GM18507 (cell line): ENCODE data around the gene USP14.

ENCODE experiments used
- DNase-seq: peaks from one replicate; pipeline ENCODE4 v3.0.0; 2011; ENCODE audit warnings: low read depth; ENCODE audit not compliant: insufficient read length; ENCODE audit errors: extremely low spot score
- FAIRE-seq: peaks from 2 replicates; lab custom pipeline; 2011; peaks lifted over from hg19 to GRCh38; lab: Jason Lieb, UNC

The USP14 gene

GRCh38 chr18:217532-218336, 59.4 kb downstream of the USP14 start:
- no peak for FAIRE-seq

GRCh38 chr18:220708-221107, 62.4 kb downstream of the USP14 start:
- DNase-seq (no peak), FAIRE-seq (no peak)

More at GRCh38 chr18:217532-218336, 59.4 kb downstream of the USP14 start:
- DNase-seq = no peak

DNA sequence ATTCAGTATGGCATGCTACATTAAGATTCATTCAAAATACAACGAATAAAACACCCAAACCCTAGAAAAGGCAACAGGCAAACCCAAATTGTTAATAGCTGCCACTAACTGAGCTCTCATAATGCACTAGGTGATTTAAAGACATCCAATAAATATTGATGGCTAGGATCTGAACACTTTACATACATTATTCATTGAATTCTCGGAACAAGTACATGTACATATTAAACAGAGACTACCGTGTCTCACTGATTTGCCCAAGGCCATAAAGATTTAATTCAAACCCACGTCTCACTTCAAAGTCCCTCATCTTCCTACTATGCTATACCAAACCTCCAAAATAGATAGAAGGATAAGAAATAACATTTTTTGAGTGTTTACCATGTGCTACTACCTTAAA, 67.4 kb downstream of the USP14 start:
- FAIRE-seq (no peak), DNase-seq (no peak)

GRCh38 chr18:227374-227773, 69.0 kb downstream of the USP14 start:
- FAIRE-seq (no peak), DNase-seq (no peak)

GRCh38 chr18:227902-228301, 69.5 kb downstream of the USP14 start:
- DNase-seq (no peak), FAIRE-seq (no peak)

DNA sequence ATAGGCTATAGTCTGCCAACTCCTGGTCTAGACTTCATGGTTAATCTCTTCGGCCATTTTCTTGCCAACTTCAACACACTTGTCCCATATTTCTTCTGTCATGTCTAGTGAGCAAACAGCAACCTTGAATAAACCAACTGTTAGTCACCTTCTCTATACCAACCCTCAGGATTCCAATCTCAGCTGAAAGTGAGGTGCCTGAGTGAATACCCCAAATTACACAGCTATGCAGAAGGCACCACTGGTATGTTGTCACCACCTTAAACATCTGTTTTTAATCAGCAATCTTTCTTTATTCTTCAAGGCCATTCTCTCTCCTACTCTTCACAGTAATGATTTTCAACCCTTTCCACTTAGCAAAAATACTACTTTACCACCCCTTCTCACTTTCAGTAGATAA, 70.2 kb downstream of the USP14 start:
- FAIRE-seq (no peak), DNase-seq (no peak)

DNA sequence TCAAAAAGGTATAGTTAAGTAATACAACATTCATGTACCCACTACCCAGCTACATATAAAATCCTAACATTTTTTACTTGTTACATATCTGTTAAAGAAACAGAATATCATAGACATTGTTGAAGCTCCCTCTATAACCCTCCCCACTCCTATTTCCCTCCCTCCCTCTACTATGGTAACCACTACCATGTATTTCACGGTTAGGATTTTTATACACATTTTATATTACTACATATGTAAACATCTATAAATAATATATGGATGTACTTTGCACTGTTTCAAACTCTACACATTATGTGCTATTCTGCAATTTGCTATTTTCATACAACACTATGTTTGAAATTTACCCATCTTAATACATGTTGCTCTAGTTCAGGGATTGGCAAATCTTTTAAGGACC, 73.2 kb downstream of the USP14 start:
- DNase-seq = no peak
- FAIRE-seq = no peak

DNA sequence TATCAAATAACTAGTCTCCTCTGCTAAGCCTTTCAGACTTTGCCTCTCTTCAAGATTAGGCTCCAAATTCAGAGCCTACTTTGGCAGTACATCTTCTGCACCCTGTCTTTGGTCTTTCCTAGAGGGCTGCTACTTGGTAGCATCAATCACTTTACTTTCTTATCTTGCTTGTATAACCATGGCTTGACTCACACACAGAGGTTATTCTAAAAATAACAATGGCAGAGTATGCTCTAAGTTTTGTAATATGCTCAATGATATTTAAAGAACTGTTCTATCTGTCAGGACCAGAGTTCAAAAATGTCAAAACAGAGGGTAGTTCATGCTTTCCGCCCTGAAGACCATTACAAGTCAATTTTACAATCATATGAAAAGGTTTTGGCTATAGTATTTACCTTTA, 81.8 kb downstream of the USP14 start:
- FAIRE-seq = no peak
- DNase-seq = no peak

DNA sequence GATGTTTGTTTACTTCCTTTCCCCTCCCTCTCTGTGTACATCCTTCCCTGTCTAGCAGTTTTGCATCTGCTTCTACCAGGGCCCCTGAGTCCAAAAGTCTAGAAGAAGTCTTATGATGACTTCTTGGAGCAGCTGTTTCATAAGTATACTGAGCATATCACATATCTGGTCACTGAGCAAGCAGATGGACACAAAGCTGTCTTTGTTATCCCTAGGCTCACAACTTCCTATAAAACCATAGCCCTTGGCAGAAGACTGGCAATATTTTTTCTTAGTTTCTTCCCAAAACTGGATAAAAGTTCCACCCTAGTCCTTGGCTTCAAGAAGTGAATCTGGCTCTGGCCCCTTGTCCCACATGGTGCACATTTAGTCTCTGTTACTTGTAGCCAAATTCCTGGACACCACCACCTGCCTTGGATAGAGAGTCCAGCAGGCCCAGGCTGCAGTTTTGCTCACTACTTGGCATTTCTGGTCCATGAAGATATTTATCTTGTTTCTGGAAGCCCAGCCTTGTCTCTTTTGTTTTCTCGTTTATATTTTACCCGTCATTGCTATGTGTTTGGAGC, 87.0 kb downstream of the USP14 start:
- no peak for FAIRE-seq
- no peak for DNase-seq

DNA sequence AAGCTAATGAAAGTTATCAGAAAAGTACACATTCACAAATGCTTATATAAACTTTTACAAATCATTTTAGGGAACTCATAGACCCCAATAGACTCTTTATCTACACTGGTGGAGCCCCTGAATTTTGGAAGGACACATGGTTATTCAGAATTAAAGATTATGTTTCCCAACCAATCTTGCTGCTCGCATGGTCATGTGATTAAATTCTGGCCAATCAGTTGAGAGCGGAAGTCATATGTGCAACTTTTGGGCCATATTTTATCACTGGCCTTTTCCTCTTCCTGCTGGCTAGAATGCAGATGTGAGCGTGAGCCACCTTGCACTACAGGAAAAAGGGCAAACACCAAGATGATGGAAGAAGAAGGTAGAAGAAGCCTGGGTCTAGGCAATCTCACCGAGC, 89.7 kb downstream of the USP14 start:
- DNase-seq (no peak), FAIRE-seq (no peak)

GRCh38 chr18:250685-251084, 92.3 kb downstream of the USP14 start:
- DNase-seq = no peak

DNA sequence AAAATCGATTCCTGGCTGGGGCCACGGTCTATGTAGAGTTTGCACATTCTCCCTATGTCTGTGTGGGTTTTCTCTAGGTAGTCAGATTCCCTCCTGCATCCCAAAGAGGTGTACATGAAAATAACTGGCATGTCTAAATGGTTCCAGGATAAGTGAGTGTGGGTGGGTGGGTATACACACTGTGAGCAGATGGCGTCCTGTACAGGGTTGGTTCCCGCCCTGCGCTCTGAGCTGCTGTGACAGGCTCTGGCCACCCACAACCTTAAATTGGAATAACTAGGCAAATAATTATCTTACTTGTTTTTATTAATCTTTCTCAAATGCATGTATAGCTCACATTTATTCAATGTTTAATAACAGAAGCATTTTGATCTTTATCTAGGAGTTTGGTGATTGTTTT, 93.2 kb downstream of the USP14 start:
- FAIRE-seq (no peak), DNase-seq (no peak)

More at GRCh38 chr18:250685-251084, 92.3 kb downstream of the USP14 start:
- FAIRE-seq = no peak

- DNase-seq (no peak), FAIRE-seq (no peak)
These were observed 94.8 kb downstream of the USP14 start for GRCh38 chr18:253121-253520.

DNA sequence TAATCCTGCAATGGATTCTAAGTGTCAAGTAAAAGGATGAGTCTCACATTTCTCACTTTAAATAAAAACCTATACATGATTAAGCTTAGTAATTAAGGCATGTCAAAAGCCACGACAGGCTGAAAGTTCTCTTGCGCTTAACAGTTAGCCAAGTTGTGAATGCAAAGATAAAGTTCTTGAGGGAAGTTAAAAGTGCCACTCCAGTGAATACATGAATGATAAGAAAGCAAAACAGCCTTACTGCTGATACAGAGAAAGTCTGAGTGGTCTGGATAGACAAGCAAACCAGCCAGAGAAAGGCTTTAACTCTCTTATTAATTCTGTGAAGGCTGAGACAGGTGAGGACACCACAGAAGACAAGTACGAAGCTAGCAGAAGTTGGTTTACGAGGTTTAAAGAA, 96.8 kb downstream of the USP14 start:
- no peak for FAIRE-seq
- DNase-seq = no peak

DNA sequence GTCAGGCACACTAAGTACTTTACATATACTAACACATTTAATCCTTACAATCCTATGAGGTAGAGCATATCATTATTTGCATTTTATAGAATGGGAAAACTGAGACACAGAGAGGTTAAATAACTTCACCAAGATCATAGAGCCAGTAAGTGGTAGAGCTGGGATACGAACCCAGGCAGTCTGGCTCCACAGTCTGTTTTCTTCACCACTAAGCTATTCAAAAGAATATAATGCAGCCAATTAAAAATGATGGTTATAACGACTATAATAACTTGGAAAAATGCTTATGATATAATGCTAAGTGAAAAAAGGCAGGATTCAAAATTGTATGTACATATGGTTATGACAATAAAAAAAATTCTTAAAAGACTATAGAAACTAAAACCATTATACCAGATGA, 102.2 kb downstream of the USP14 start:
- no peak for FAIRE-seq
- DNase-seq = no peak

- DNase-seq = no peak
- no peak for FAIRE-seq
These were observed 103.2 kb downstream of the USP14 start for GRCh38 chr18:261398-262073.
